HepG2 (cell line): ENCODE measurements around the gene NDC80. TPM values are rescaled to one million over a fixed set of nuclear protein-coding genes. Genes with fewer than 3 reads are reported as not detected.

Source experiments
- ATAC-seq: fragments of 200-7000 bp; cut with Tn5 transposase; 3 replicates; pipeline ENCODE4 v1.9.1; 2020; ENCODE audit warnings: mild to moderate bottlenecking, moderate library complexity
- BruUV-seq: library from RNA; stranded (reverse); fragments of 400-500 nt; replicated peaks from 2 replicates; lab custom pipeline; 2021; lab: Mats Ljungman, UMichigan
- CTCF ChIA-PET: fragments of 300-600 bp; formaldehyde crosslinking; extraction: SDS; loops from one replicate; lab custom pipeline; 2021; ENCODE audit warnings: low total read pairs, inconsistent platforms, low intra/inter-chr PET ratio; lab: Yijun Ruan, JAX
- POLR2A ChIA-PET: fragments of 350-600 bp; sonication (Branson Sonifier 250); formaldehyde crosslinking; loops from one replicate; lab custom pipeline; 2020; ENCODE audit warnings: antibody characterized with exemption, inconsistent platforms; lab: Yijun Ruan, JAX
- DNase-seq: peaks from one replicate; pipeline ENCODE4 v3.0.0-alpha.2; 2015; ENCODE audit warnings: low spot score
- FAIRE-seq: peaks from 3 replicates; lab custom pipeline; 2011; peaks lifted over from hg19 to GRCh38; lab: Jason Lieb, UNC
- H2AFZ ChIP-seq: one replicate; pipeline ENCODE4 v1.6.1; 2011; ENCODE audit warnings: low read length, inconsistent platforms
- H3K27ac ChIP-seq: fragments of 300-600 bp; 3 replicates; pipeline ENCODE4 v1.8.0; 2011; ENCODE audit warnings: mixed run types, mild to moderate bottlenecking, mixed read lengths, low read length, inconsistent platforms; ENCODE audit not compliant: insufficient read depth; ENCODE audit errors: extremely low read length
- H3K27me3 ChIP-seq, 2 experiments: fragments of 200-600 bp in 1 of 2; 2 replicates in 1 of 2; 3 replicates in 1 of 2; pipeline versions ENCODE4 v1.6.0 to v1.8.0; 2011; ENCODE audit warnings: low read length in 2 of 2, mild to moderate bottlenecking in 2 of 2, moderate library complexity in 2 of 2, inconsistent platforms in 1 of 2; ENCODE audit not compliant: insufficient read depth in 2 of 2, control insufficient read depth in 1 of 2
- H3K36me3 ChIP-seq, 2 experiments: fragments of 200-600 bp in 1 of 2; replicated peaks in 1 of 2; 2 replicates in 1 of 2; 3 replicates in 1 of 2; pipeline versions ENCODE4 v1.5.1 to v1.8.0; 2011; ENCODE audit warnings: low read length in 2 of 2, inconsistent platforms in 1 of 2; ENCODE audit not compliant: insufficient read depth in 2 of 2, control insufficient read depth in 1 of 2
- H3K4me1 ChIP-seq: 2 replicates; pipeline ENCODE4 v1.5.1; 2012; ENCODE audit warnings: low read length, inconsistent platforms; ENCODE audit not compliant: insufficient read depth
- H3K4me2 ChIP-seq: 2 replicates; pipeline ENCODE4 v1.6.0; 2011; ENCODE audit warnings: low read depth, low read length, inconsistent platforms
- H3K4me3 ChIP-seq, 3 experiments: fragments of 200-600 bp in 1 of 3; sonication (generic), shearing (Covaris generic) in 1 of 3; replicated peaks in 1 of 3; 2 replicates each; pipeline ENCODE4 v1.5.1; 2011 to 2016; ENCODE audit warnings: low read length in 3 of 3, inconsistent platforms in 2 of 3, low read depth in 2 of 3, mild to moderate bottlenecking in 2 of 3, control low read depth in 1 of 3, mixed read lengths in 1 of 3; ENCODE audit not compliant: insufficient read depth in 1 of 3
- H3K79me2 ChIP-seq: one replicate; pipeline ENCODE4 v1.6.1; 2011; ENCODE audit warnings: low read length, inconsistent platforms; ENCODE audit not compliant: insufficient read depth
- H3K9ac ChIP-seq: 2 replicates; pipeline ENCODE4 v1.6.0; 2011; ENCODE audit warnings: mild to moderate bottlenecking, low read depth, low read length, inconsistent platforms; ENCODE audit not compliant: insufficient read depth
- H3K9me3 ChIP-seq: 2 replicates; pipeline ENCODE4 v1.5.1; 2012; ENCODE audit warnings: mild to moderate bottlenecking, low read length
- H4K20me1 ChIP-seq: 2 replicates; pipeline ENCODE4 v1.6.0; 2011; ENCODE audit warnings: inconsistent platforms, mild to moderate bottlenecking, low read length, moderate library complexity; ENCODE audit not compliant: insufficient read depth
- HNF1B ChIP-seq: sonication (generic); formaldehyde crosslinking; IDR thresholded peaks from 2 replicates; pipeline ENCODE4 v1.5.1; 2020; ENCODE audit warnings: mild to moderate bottlenecking, moderate library complexity, missing genetic modification reagents
- HNRNPH1 ChIP-seq: fragments of 200-400 bp; formaldehyde crosslinking; optimal IDR thresholded peaks from 2 replicates; pipeline ENCODE3; 2017; ENCODE audit warnings: mild to moderate bottlenecking, low read depth, low read length
- RBFOX2 ChIP-seq: fragments of 200-400 bp; formaldehyde crosslinking; IDR thresholded peaks from 2 replicates; pipeline ENCODE4 v1.6.1; 2017; ENCODE audit warnings: low read depth, mild to moderate bottlenecking, low read length
- RFXAP ChIP-seq: sonication (generic); formaldehyde crosslinking; IDR thresholded peaks from 2 replicates; pipeline ENCODE4 v1.4.0; 2020; ENCODE audit warnings: missing genetic modification reagents, borderline replicate concordance
- RNF219 ChIP-seq: sonication (generic); formaldehyde crosslinking; IDR thresholded peaks from 2 replicates; pipeline ENCODE4 v1.5.0; 2020; ENCODE audit warnings: mild to moderate bottlenecking, missing genetic modification reagents
- ZNF629 ChIP-seq: sonication (generic); formaldehyde crosslinking; conservative IDR thresholded peaks from 2 replicates; pipeline ENCODE4 v1.5.0; 2020; ENCODE audit warnings: missing genetic modification reagents
- ZNF747 ChIP-seq: sonication (generic); formaldehyde crosslinking; IDR thresholded peaks from 2 replicates; pipeline ENCODE4 v1.8.1; 2023; ENCODE audit warnings: missing genetic modification reagents, mild to moderate bottlenecking, borderline replicate concordance
- ZNF792 ChIP-seq: IDR thresholded peaks from 2 replicates; pipeline ENCODE4 v1.6.1; 2016
- ZNF800 ChIP-seq: sonication (generic); formaldehyde crosslinking; IDR thresholded peaks from 2 replicates; pipeline ENCODE4 v1.4.0; 2020; ENCODE audit warnings: missing genetic modification reagents
- WGBS: methylation state at CpG from one replicate; pipeline ENCODE4 v1.1.6; 2017; ENCODE audit warnings: low lambda C conversion rate; 5-methylcytosine and 5-hydroxymethylcytosine counted together
- in situ Hi-C: cut with HindIII; loops from 2 replicates; pipeline ENCODE4 v1.10.0; 2017; ENCODE audit warnings: low pct_unique_long_range_greater_than_20kb; ENCODE audit not compliant: extremely low pct_ligation_motif_present
- intact Hi-C: fragments of 100-400 bp; cut with micrococcal nuclease; formaldehyde crosslinking; loops from one replicate; pipeline ENCODE4 v1.10.0; 2022; ENCODE audit not compliant: unreplicated experiment
- polyA plus RNA-seq, 8 experiments: library from polyadenylated mRNA; depleted of rRNA in 3 of 8; stranded (reverse) in 7 of 8; unstranded in 1 of 8; fragments of >200 nt; fragmentation: Illumina TruSeq in 4 of 8; extraction: Trizol in 4 of 8; gene quantifications; 2 replicates each; pipeline versions ENCODE4 v1.2.1 to v1.2.3, GENCODE V29; 2011 to 2016; ENCODE audit warnings: low read depth in 4 of 8, missing spikeins in 1 of 8, mixed read lengths in 1 of 8; ENCODE audit not compliant: insufficient read depth in 1 of 8
- total RNA-seq, 5 experiments: library from RNA; depleted of rRNA; stranded (reverse); fragments of >200 nt; fragmentation: Illumina TruSeq; extraction: Trizol; gene quantifications; 2 replicates each; pipeline ENCODE4 v1.2.3, GENCODE V29; 2016; ENCODE audit warnings: low read depth in 1 of 5

NDC80 gene
- total and polyA plus RNA-seq, 2 of the 13 experiments (the other 11 are each of a cell fraction or from before 2014, with no cell fraction given): 9.6 to 33.0 TPM

- TF ChIP-seq RNF219: no peak
- no peak for TF ChIP-seq ZNF747 (CRISPR knock-in tag)
These were observed 42.2 kb upstream of the NDC80 start (continued) for GRCh38 chr18:2529154-2529553.

GRCh38 chr18:2531751-2532150 is 39.6 kb upstream of the NDC80 start:
- Histone ChIP-seq H3K36me3 (0 out of 5 replicates have a peak, but pooled peaks cover 0 to 4% of the 10 kb centered on the region in 2 experiments), H3K9ac (no peak overlapping the region), H3K4me1 (no peaks in the 10 kb centered on the region), H3K27ac (no peak overlapping the region), H3K4me3 (no peak overlapping the region), H2AFZ (no peak overlapping the region), H3K79me2 (no peaks in the 10 kb centered on the region), H4K20me1 (no peaks in the 10 kb centered on the region), H3K4me2 (no peak overlapping the region), H3K9me3 (no peaks in the 10 kb centered on the region), H3K27me3 (no peaks in the 10 kb centered on the region)
- in situ Hi-C loops (loop anchor here (10.0 to 25.0 kb wide), 3 partner anchors 194 to 944 kb away; no protein-coding TSS in a partner anchor), intact Hi-C loops (no loop called here)
- FAIRE-seq (no peak), ATAC-seq (no peak), DNase-seq (no peak)
- BruUV-seq: no TSS peak
- WGBS: 57% methylated on average over 2 of the region's 2 CpGs
- POLR2A ChIA-PET: no interaction called here
- no peak for TF ChIP-seq HNRNPH1
- no peak for TF ChIP-seq ZNF792 (CRISPR knock-in tag)
- no peak for TF ChIP-seq RFXAP (CRISPR knock-in tag)
- TF ChIP-seq ZNF800 (CRISPR knock-in tag): no peak
- TF ChIP-seq HNF1B (CRISPR knock-in tag): no peak
- TF ChIP-seq ZNF629 (CRISPR knock-in tag): no peak
- no peak for TF ChIP-seq RBFOX2
- CTCF ChIA-PET: no interaction called here
